ENCODE results near the gene MAPRE2. TPM values are rescaled to one million over a fixed set of nuclear protein-coding genes. Genes with fewer than 3 reads are reported as not detected.
A peak's percentile ranks its signal among the peaks of the same experiment; 100 is the strongest.

MAPRE2 gene
- total RNA-seq: 100 to 1,000 TPM in 3 of 9 donors, 10 to 100 TPM in 6; 42.7 to 144 (median 92.4) TPM
- polyA plus RNA-seq: 10 to 100 TPM; 30.2 to 89.3 (median 39.4) TPM
- long read RNA-seq, donor 1, full-length matches to known transcripts: 34 of 39 reads
- long read RNA-seq, donor 1, partial matches to known transcripts: 5 of 39 reads
- long read RNA-seq, donor 1, other reads (novel, unspliced or antisense): 0 of 39 reads
- long read RNA-seq, donor 2, full-length matches to known transcripts: 30 of 47 reads
- long read RNA-seq, donor 2, partial matches to known transcripts: 17 of 47 reads
- long read RNA-seq, donor 2, other reads (novel, unspliced or antisense): 0 of 47 reads
- long read RNA-seq, donor 3, full-length matches to known transcripts: 26 of 31 reads
- long read RNA-seq, donor 3, partial matches to known transcripts: 5 of 31 reads
- long read RNA-seq, donor 3, other reads (novel, unspliced or antisense): 0 of 31 reads
- long read RNA-seq, donor 4, full-length matches to known transcripts: 24 of 35 reads
- long read RNA-seq, donor 4, partial matches to known transcripts: 7 of 35 reads
- long read RNA-seq, donor 4, other reads (novel, unspliced or antisense): 4 of 35 reads
- long read RNA-seq, donor 5, full-length matches to known transcripts: 90 of 108 reads
- long read RNA-seq, donor 5, partial matches to known transcripts: 17 of 108 reads
- long read RNA-seq, donor 5, other reads (novel, unspliced or antisense): 1 of 108 reads
- long read RNA-seq, donor 6, full-length matches to known transcripts: 26 of 40 reads
- long read RNA-seq, donor 6, partial matches to known transcripts: 3 of 40 reads
- long read RNA-seq, donor 6, other reads (novel, unspliced or antisense): 11 of 40 reads
- long read RNA-seq, donor 7, full-length matches to known transcripts: 18 of 50 reads
- long read RNA-seq, donor 7, partial matches to known transcripts: 32 of 50 reads
- long read RNA-seq, donor 7, other reads (novel, unspliced or antisense): 0 of 50 reads
- long read RNA-seq, donor 8, full-length matches to known transcripts: 50 of 75 reads
- long read RNA-seq, donor 8, partial matches to known transcripts: 25 of 75 reads
- long read RNA-seq, donor 8, other reads (novel, unspliced or antisense): 0 of 75 reads
- long read RNA-seq, donor 9, full-length matches to known transcripts: 20 of 30 reads
- long read RNA-seq, donor 9, partial matches to known transcripts: 10 of 30 reads
- long read RNA-seq, donor 9, other reads (novel, unspliced or antisense): 0 of 30 reads
- long read RNA-seq, donor 10, full-length matches to known transcripts: 20 of 20 reads
- long read RNA-seq, donor 10, partial matches to known transcripts: 0 of 20 reads
- long read RNA-seq, donor 10, other reads (novel, unspliced or antisense): 0 of 20 reads

DNA sequence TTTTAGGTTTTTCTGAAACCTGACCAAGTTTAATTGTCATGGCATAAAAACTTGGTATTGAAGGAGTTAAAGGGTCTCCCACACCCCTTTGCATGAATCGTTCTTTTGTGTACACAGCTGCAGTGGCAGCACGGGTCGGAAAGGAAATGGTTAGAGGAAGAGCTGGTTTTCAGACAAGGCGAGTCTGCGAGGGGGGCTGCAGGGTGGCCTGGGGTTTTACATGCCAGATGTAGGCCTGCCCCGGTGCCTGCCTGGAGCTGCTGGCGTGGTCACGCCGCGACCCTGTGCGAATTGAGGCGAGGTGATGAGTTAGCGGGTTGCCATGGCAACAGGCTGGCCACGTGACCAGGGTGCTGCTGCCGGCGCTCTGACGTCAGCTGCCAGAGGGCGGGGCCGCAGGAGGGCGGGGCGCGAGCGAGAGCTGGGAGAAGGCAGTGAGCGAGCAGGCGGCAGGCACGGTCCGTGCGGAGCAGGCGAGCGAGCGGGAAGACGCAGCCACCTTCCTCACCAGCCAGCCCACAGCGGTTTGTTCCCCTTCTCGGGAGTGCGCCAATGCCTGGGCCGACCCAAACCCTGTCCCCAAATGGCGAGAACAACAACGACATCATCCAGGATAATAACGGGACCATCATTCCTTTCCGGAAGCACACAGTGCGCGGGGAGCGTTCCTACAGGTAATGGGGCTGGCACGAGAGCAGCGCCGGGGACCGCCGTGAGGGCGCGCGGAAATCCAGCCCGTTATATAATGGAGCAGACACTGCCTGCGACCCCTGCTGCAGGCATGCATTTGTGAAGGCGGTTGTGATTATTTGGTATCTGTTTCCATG lies at the start of gene MAPRE2:
Gene MAPRE2 (plus strand): TSS at position 426 of the 827 bp plus-strand sequence. CDS start 127 bp downstream, at position 553.
- H3K4me1 ChIP-seq (replicated peaks in 1 of 2): peaks cover 26 to 58% of the 10 kb centered on the region in 2 donors
- no peaks in the 10 kb centered on the region for H3K27me3 ChIP-seq
- H3K9me3 ChIP-seq (replicated peaks in 1 of 3): no peaks in the 10 kb centered on the region
- TF ChIP-seq, protein P1, sequence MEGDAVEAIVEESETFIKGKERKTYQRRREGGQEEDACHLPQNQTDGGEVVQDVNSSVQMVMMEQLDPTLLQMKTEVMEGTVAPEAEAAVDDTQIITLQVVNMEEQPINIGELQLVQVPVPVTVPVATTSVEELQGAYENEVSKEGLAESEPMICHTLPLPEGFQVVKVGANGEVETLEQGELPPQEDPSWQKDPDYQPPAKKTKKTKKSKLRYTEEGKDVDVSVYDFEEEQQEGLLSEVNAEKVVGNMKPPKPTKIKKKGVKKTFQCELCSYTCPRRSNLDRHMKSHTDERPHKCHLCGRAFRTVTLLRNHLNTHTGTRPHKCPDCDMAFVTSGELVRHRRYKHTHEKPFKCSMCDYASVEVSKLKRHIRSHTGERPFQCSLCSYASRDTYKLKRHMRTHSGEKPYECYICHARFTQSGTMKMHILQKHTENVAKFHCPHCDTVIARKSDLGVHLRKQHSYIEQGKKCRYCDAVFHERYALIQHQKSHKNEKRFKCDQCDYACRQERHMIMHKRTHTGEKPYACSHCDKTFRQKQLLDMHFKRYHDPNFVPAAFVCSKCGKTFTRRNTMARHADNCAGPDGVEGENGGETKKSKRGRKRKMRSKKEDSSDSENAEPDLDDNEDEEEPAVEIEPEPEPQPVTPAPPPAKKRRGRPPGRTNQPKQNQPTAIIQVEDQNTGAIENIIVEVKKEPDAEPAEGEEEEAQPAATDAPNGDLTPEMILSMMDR (IDR thresholded peaks at IDR 0.05): peak in 1 of 6 experiments; percentile 6
- TF ChIP-seq POLR2A (IDR thresholded peaks at IDR 0.05): peak; percentile 88 to 99
- H3K4me3 ChIP-seq: peak within 1 kb of the TSS; percentile 22 to 90 (median 68)
- intact Hi-C loops (cut with DNase I): no loop called here
- H3K27ac ChIP-seq: peak within 1 kb of the TSS; percentile 1 to 95 (median 92)
- 0 to 1% (median 0%) methylated on average over 5 to 54 of the region's 54 CpGs for WGBS, 4 donors
- no peaks in the 10 kb centered on the region for H3K36me3 ChIP-seq (replicated peaks in 1 of 2)
- DNase-seq: peak; percentile 98 to 100 (median 99)

DNA sequence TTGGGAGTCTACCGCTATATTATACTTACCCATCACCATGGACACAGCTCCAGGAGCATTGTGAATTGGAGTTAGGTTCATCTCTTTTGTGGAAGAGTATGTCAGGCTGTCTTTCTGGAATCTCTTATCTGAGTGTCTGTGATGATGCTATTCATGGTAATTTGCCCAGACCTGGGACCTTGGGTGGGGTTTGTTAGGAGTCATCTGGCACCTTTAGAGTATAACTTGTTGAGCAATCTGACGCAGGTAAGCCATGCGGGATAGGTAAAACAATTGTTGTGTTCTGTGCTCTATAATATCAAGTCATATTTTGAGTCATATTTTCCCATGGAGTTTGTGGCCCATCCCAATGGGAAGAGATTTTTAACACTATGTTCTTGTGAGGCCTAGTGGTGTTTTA lies 49.7 kb upstream of the MAPRE2 start:
- Histone ChIP-seq H3K4me1 (replicated peaks in 1 of 2) (peaks cover 9 to 34% of the 10 kb centered on the region in 2 donors), H3K27ac (no peak overlapping the region), H3K4me3 (no peak overlapping the region), H3K36me3 (replicated peaks in 1 of 2) (no peaks in the 10 kb centered on the region), H3K9me3 (replicated peaks in 1 of 3) (no peaks in the 10 kb centered on the region), H3K27me3 (no peaks in the 10 kb centered on the region)
- intact Hi-C loops (cut with DNase I): no loop called here
- TF ChIP-seq POLR2A (IDR thresholded peaks at IDR 0.05): no peak
- TF ChIP-seq, protein P1 (IDR thresholded peaks at IDR 0.05): no peak
- 65 to 68% (median 68%) methylated on average over 3 of the region's 3 CpGs for WGBS, 4 donors
- peak in 2 of 7 donors; percentile 17 to 26 for DNase-seq

GRCh38 chr18:34993289-34993688 lies 47.9 kb upstream of the MAPRE2 start:
- Histone ChIP-seq H3K4me1 (replicated peaks in 1 of 2) (peaks cover 9 to 34% of the 10 kb centered on the region in 2 donors), H3K4me3 (no peak overlapping the region), H3K27ac (no peak overlapping the region), H3K27me3 (no peaks in the 10 kb centered on the region), H3K36me3 (replicated peaks in 1 of 2) (no peaks in the 10 kb centered on the region), H3K9me3 (replicated peaks in 1 of 3) (no peaks in the 10 kb centered on the region)
- intact Hi-C loops (cut with DNase I): no loop called here
- 71 to 88% (median 85%) methylated on average over 2 of the region's 2 CpGs for WGBS, 4 donors
- TF ChIP-seq POLR2A (IDR thresholded peaks at IDR 0.05): no peak
- TF ChIP-seq, protein P1 (IDR thresholded peaks at IDR 0.05): no peak
- DNase-seq: no peak

Measured in adrenal gland (tissue), 19 donors.